Lower lobe of right lung (tissue), 2 donors: ENCODE data around the gene TREML4. TPM values are rescaled to one million over a fixed set of nuclear protein-coding genes. Genes with fewer than 3 reads are reported as not detected.

ENCODE experiments used
- ATAC-seq, 2 donors: fragments of 200-7000 bp; cut with Tn5 transposase; one replicate each; pipeline ENCODE4 v1.9.1; 2020 to 2022; ENCODE audit warnings: mild to moderate bottlenecking in 2 of 2, moderate library complexity in 2 of 2
- DNase-seq: peaks from one replicate; pipeline ENCODE4 v3.0.0-alpha.2; 2020
- H3K27ac ChIP-seq: fragments of 200-600 bp; one replicate; pipeline ENCODE4 v1.8.0; 2022
- H3K27me3 ChIP-seq: fragments of 200-600 bp; one replicate; pipeline ENCODE4 v1.8.0; 2022; ENCODE audit warnings: low read depth
- H3K36me3 ChIP-seq: fragments of 200-600 bp; one replicate; pipeline ENCODE4 v1.8.0; 2022; ENCODE audit warnings: mild to moderate bottlenecking
- H3K4me1 ChIP-seq: fragments of 200-600 bp; one replicate; pipeline ENCODE4 v1.8.0; 2022
- H3K4me3 ChIP-seq: fragments of 200-600 bp; one replicate; pipeline ENCODE4 v1.8.0; 2022; ENCODE audit warnings: mild to moderate bottlenecking
- H3K9me3 ChIP-seq: fragments of 200-600 bp; one replicate; pipeline ENCODE4 v1.8.0; 2022
- intact Hi-C: fragments of 100-400 bp; cut with DNase I; formaldehyde crosslinking; loops from one replicate; pipeline ENCODE4 v1.11.0; 2022
- total RNA-seq: library from RNA; stranded (reverse); fragmentation: NEBNext Ultra II Directional; extraction: Animal tissue kit (Norgen Biotek cat#: 25700); gene quantifications from one replicate; pipeline ENCODE4 v1.2.1, GENCODE V29; 2021
- TF ChIP-seq, protein P1 (sequence below): fragments of 200-600 bp; IDR thresholded peaks from one replicate; pipeline ENCODE4 v1.8.0; 2022; ENCODE audit warnings: antibody characterized with exemption, mild to moderate bottlenecking
- donor health status: DM: no; HTN: yes; CAD: no; lungs with severe emphysema.

The TREML4 gene
- total RNA-seq, 1 donor from 2014 or later, result not detected

DNA sequence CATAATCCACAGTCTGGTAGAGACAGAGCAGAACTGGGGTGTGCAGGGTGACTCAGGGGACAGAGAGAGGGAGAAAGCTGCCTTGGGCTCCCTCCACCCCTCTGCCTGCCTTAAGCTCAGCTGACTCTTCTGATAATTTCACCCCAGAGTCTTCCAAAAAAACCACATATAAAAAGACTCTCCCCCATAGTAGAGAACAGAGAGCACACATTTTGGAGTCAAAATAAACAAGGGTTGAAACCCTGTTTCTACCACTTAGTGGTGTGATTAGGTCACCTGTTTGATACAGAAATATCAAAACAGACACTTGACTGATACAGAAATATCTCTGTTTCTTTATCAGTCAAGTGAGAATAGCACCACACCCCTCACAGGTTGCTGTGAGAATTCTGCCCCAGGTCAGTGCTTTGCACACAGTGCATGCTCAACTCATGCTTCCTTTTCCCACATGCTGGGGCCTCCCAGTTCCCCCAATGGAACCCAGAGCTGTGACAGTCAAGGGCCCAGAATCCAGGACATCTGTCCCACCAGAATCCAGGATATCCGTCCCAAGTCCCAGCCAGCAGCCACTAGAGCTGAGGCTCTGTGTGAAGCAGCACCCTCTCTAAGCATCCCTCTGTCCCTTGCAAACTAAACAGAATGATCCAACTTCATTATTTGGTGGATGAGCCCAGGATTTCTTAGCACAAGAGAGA, 28.4 kb upstream of the TREML4 start:
- peak; percentile 34 to 37 for ATAC-seq
- Histone ChIP-seq H3K27me3 (no peaks in the 10 kb centered on the region), H3K4me3 (no peak overlapping the region), H3K4me1 (peaks cover 15% of the 10 kb centered on the region), H3K36me3 (no peaks in the 10 kb centered on the region), H3K27ac (peak overlapping the region; percentile 58), H3K9me3 (no peaks in the 10 kb centered on the region)
- intact Hi-C loops, result no loop called here
- TF ChIP-seq, protein P1, sequence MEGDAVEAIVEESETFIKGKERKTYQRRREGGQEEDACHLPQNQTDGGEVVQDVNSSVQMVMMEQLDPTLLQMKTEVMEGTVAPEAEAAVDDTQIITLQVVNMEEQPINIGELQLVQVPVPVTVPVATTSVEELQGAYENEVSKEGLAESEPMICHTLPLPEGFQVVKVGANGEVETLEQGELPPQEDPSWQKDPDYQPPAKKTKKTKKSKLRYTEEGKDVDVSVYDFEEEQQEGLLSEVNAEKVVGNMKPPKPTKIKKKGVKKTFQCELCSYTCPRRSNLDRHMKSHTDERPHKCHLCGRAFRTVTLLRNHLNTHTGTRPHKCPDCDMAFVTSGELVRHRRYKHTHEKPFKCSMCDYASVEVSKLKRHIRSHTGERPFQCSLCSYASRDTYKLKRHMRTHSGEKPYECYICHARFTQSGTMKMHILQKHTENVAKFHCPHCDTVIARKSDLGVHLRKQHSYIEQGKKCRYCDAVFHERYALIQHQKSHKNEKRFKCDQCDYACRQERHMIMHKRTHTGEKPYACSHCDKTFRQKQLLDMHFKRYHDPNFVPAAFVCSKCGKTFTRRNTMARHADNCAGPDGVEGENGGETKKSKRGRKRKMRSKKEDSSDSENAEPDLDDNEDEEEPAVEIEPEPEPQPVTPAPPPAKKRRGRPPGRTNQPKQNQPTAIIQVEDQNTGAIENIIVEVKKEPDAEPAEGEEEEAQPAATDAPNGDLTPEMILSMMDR, result no peak
- no peak for DNase-seq

GRCh38 chr6:41200296-41200900, 27.8 kb upstream of the TREML4 start:
- Histone ChIP-seq H3K9me3 (no peaks in the 10 kb centered on the region), H3K4me3 (no peak overlapping the region), H3K27ac (peak overlapping the region; percentile 80), H3K36me3 (no peaks in the 10 kb centered on the region), H3K4me1 (peaks cover 15% of the 10 kb centered on the region), H3K27me3 (no peaks in the 10 kb centered on the region)
- peak; percentile 65 for DNase-seq
- intact Hi-C loops, result no loop called here
- TF ChIP-seq, protein P1, result no peak
- peak; percentile 60 to 71 for ATAC-seq

DNA sequence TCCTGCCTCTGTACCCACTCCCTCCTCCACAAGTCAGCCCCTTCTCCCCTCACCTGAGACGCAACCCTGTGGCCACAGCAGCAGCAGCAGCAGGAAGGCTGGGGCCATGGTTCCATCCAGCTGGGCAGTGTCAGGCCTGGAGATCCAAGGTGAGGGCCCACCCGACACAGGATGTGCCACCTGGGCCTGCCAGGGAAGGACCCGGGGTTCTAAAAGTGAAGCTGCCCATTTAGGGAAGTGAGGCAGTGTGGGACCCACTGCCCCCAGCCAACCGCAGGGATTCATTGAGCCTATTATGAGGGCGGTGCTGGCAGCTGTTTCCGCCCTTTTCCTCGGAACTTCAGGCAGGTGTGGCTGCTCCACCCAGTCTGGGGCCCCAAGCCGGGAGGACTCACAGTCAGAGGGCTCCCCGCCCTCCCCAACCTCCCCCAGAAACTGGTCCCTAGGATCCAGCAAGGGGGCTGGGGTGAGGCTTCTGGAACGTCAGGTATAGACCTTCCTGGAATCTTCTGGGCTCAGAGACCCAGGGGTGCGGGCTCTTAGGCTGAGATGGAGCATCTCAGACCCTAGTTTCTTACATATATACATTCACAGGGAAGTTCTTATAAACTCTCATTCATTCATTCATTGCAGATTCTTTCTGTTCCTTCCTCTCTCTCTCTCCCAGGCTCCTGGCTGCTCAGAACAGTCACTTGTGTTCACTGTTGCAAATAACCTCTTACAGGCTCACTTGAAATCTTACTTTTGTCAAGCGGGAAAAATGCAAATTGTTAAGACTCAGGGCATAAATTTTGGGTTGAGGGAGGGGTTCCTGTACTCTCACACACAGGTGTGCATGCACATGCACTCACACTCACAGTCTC, 27.0 kb upstream of the TREML4 start, which contains the start of gene TREML2:
TSS of gene TREML2 (minus strand) at position 249 of the 863 bp plus-strand sequence. CDS start at position 108, 141 bp downstream.
- peak within 1 kb of the TSS; percentile 80 for H3K27ac ChIP-seq

GRCh38 chr6:41201764-41202173, 26.4 kb upstream of the TREML4 start:
- ATAC-seq, result peak in 1 of 2 donors; percentile 15
- TF ChIP-seq, protein P1, result no peak
- intact Hi-C loops, result no loop called here
- Histone ChIP-seq H3K9me3 (no peaks in the 10 kb centered on the region), H3K27ac (no peak overlapping the region), H3K4me3 (no peak overlapping the region), H3K27me3 (no peaks in the 10 kb centered on the region), H3K36me3 (no peaks in the 10 kb centered on the region), H3K4me1 (peaks cover 15% of the 10 kb centered on the region)
- no peak for DNase-seq

More for the DNA sequence above, 27.0 kb upstream of the TREML4 start, which contains the start of gene TREML2:
- peak; percentile 45 to 55 for ATAC-seq
- H3K4me3 ChIP-seq, result no peak within 1 kb of the TSS
- no peaks in the 10 kb centered on the region for H3K27me3 ChIP-seq
- intact Hi-C loops, result no loop called here
- H3K36me3 ChIP-seq, result no peaks in the 10 kb centered on the region
- DNase-seq, result peak; percentile 55
- H3K9me3 ChIP-seq, result no peaks in the 10 kb centered on the region
- TF ChIP-seq, protein P1, result no peak
- peaks cover 15% of the 10 kb centered on the region for H3K4me1 ChIP-seq

DNA sequence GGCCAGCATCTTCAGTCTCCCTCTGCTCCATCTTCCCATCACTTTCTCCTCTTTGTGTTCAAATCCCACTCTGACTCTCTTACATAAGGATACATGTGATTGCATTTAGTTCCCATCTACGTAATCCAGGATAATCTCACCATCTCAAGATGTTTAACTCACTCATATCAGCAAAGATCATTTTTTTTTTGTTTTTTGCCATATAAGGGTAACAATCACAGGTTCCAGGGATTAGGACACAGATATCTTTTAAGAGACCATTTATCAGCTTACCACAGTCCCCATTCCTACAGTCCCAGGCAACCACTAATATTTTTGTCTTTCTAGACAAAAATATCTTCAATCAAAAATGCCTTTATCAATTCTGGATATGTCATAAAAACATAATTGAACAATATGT, 24.0 kb upstream of the TREML4 start:
- ATAC-seq (no peak), DNase-seq (no peak)
- Histone ChIP-seq H3K4me1 (peaks cover 15% of the 10 kb centered on the region), H3K36me3 (no peaks in the 10 kb centered on the region), H3K27me3 (no peaks in the 10 kb centered on the region), H3K4me3 (no peak overlapping the region), H3K27ac (no peak overlapping the region), H3K9me3 (no peaks in the 10 kb centered on the region)
- TF ChIP-seq, protein P1, result no peak
- intact Hi-C loops, result no loop called here
